CD4-positive, alpha-beta T cell treated with Interleukin-4 for 4 hours (primary cell): ENCODE data around the gene ZFHX2.
"Not testable (repeated sequence)": the region's sequence is repeated elsewhere in the genome, so short reads cannot be mapped to it uniquely, and the experiment has no call there.

Experiments used
- DNase-seq: peaks from one replicate; pipeline ENCODE4 v3.0.0-alpha.2; 2020

The ZFHX2 gene

DNA sequence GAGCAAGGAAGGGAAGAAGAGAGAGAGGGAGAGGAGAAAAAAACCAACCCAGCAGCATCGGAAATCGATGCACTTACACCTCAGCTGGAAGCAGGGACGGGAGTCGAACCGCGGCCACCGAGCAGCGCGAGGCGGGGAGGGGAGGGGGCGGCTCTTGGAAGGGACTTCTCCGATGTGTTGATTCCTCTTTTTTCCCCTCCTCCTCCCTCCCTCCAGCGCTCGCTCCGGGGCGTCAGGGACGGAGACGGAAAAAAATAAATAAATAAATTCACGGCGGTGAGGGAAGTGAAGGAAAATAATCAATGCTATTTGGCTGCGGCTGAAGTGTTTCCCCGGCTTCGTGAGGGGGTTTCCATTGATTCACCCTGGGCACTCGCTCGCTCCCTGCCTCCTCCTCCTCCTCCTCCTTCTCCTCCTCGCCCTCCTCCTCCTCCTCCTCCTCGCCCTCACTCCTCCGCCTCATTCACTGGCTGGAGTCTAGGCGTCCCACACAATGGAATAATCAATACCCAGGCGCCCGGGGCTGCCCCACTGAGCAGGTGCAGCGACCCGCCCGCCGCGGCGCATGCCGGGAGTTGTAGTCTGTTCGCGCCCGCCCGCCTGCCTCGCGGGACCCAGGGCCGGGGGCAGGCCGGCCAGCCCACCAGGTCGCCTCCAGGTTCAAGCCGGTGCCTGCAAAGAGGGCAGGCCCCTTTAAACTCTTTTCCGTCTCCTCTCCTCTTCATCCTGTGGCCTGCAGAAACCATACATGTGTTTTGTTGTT lies at the start of gene ZFHX2:
Gene ZFHX2, minus strand, starts transcription at position 500 of the 763 bp plus-strand sequence. CDS start 16,440 bp downstream, outside the sequence.
- DNase-seq, result peak; percentile 80

DNA sequence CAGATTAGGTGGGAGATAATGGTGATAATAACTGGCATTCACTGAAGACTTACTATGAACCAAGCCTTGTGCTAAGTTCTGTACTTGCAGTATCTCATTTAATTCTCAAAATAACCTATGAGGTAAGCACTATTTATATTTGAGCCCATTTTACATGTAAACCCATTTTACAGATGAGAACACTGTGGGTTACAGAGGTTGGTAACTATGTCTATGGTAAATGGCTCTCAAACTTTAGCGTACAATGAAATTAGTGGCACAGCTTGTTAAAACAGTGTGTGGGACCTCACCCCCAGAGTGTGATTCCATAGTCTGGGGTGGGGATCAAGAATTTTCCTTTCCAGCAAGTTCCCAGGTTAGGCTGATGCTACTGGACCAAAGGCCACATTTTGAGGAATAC lies 49.2 kb upstream of the ZFHX2 start:
- DNase-seq, result no peak

DNA sequence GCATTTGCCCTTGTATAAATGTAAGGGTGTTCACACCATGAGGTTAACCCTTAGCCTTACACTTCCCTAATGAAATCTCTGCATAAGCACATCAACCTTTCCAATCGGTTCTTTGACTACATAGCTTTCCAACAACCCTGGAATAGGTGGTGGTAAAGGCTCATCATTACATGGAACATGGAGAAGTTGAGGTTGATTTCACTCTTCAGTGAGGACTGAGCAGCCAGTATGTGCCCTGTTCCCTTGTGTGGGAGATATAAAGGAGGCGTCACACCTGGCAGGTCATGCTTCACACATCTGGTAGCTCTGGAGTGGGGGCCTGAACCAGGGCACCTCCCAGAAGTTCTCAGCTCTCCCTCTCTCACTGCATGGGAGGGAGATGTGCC lies 48.8 kb upstream of the ZFHX2 start:
- no peak for DNase-seq

DNA sequence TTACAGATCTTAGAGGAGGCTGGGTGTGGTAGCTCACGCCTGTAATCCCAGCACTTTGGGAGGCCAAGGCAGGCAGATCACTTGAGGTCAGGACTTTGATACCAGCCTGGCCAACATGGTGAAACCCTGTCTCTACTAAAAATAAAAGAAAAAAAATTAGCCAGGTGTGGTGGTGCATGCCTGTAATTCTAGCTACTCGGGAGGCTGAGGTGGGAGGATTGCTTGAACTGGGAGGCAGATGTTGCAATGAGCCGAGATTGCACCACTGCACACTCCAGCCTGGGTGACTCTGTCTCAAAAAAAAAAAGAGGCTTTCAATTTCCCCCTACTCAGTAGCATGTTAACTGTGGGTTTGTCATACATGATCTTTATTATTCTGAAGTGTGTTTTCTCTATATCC lies 42.6 kb upstream of the ZFHX2 start:
- DNase-seq, result not testable (repeated sequence)

GRCh38 chr14:23590198-23590597 lies 38.6 kb upstream of the ZFHX2 start:
- DNase-seq, result no peak

GRCh38 chr14:23589606-23590005 lies 38.0 kb upstream of the ZFHX2 start:
- DNase-seq, result no peak

- peak; percentile 74 for DNase-seq
These were observed 37.5 kb upstream of the ZFHX2 start for GRCh38 chr14:23588884-23589598.

DNA sequence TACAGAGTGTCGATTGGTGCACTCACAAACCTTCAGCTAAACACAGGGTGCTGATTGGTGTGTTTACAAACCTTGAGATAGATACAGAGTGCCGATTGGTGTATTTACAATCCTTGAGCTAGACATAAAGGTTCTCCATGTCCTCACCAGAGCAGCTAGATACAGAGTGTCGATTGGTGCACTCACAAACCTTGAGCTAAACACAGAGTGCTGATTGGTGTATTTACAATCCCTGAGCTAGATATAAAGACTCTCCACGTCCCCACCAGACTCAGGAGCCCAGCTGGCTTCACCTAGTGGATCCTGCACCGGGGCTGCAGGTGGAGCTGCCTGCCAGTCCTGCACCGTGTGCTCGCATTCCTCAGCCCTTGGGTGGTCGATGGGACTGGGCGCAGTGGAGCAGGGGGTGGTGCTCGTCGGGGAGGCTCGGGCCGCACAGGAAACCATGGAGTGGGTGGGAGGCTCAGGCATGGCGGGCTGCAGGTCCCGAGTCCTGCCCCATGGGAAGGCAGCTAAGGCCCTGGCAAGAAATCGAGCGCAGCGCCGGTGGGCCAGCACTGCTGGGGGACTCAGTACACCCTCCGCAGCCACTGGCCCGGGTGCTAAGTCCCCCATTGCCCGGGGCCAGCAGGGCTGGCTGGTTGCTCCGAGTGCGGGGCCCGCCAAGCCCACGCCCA lies 33.1 kb upstream of the ZFHX2 start:
- not testable (repeated sequence) for DNase-seq

DNA sequence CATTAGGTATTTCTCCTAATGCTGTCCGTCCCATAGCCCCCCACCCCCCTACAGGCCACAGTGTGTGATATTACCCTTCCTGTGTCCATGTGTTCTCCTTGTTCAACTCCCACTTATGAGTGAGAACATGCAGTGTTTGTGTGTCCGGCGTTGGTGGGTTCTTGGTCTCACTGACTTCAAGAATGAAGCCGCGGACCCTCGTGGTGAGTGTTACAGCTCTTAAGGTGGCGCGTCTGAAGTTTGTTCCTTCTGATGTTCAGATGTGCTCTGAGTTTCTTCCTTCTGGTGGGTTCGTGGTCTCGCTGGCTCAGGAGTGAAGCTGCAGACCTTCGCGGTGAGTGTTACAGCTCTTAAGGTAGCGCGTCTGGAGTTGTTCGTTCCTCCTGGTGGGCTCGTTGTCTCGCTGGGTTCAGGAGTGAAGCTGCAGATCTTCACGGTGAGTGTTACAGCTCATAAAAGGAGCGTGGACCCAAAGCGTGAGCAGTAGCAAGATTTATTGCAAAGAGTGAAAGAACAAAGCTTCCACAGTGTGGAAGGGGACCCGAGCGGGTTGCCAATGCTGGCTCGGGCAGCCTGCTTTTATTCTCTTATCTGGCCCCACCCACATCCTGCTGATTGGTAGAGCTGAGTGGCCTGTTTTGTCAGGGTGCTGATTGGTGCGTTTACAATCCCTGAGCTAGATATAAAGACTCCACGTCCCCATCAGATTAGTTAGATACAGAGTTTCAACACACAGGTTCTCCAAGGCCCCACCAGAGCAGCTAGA lies 32.4 kb upstream of the ZFHX2 start:
- DNase-seq, result not testable (repeated sequence)

- no peak for DNase-seq
These were observed 31.6 kb upstream of the ZFHX2 start for GRCh38 chr14:23582906-23583760.

DNA sequence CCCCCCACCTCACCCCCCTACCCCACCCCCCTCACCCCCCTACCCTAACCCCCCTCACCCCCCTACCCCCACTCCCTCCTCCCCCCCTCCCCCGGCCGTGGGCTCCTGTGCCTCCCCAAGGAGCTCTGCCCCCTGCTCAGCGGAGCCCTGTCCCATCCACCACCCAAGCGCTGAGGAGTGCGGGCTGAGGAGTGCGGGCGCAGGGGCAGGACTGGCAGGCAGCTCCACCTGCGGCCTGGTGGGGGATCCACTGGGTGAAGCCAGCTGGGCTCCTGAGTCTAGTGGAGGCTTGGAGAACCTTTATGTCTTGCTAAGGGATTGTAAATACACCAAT lies 29.4 kb upstream of the ZFHX2 start:
- DNase-seq, result no peak

- DNase-seq, result no peak
These were observed 28.8 kb upstream of the ZFHX2 start for GRCh38 chr14:23580152-23580926.

- DNase-seq, result no peak
These were observed 28.2 kb upstream of the ZFHX2 start for GRCh38 chr14:23579739-23580138.

DNA sequence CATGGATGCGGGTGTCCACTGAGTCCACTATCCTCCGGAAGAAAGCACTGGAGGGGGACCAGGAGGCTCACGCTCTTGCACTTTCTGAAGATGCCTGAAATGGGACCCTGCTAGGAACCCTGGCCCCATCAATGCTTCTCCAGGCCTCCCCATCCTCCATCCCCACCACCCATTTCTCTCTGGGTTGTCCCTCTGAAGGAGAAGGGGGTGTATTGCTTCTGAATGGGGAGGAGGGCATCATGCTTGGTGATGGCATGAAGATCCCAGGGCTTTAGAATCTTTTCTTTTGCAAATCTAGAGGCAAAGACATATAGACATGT lies 27.7 kb upstream of the ZFHX2 start:
- no peak for DNase-seq

DNA sequence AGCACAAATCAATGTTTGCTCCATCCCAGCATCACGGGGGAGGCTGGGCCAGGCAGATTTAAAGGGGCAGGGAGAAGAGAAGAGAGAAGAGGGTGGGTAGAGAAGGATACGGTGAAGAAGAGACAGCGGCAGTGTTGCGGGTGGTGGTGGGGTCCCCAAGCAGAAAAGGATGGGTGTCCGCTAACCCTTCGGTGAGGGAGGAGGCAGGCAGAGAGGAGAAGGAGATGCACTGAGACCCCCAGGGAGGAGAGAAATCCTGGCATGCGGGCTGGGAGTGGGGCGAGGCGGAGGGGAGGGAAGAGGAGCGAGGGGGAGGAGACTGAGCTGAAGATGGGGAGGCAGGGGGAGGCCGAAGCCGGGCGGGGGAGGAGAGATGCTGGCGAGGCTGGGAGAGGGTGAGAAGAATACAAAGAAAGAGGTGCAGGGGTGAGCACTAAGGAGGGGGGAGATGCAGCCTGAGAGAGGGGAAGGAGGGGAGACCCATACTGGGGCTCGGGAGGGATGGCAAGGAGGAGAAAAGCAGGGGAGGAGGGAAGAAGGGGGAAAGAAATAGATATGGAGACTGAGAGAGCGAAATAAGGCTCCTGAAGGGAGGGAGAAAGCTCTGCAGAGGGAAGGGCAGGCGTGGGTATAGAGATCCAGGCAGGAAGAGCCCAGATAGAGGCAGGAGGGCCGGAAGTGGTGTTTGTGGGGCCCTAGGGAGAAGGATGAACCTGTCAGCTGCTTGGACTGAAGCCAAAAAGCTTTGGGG lies 27.2 kb upstream of the ZFHX2 start, which contains the start of gene JPH4:
Gene JPH4, minus strand, starts transcription at position 231 of the 751 bp plus-strand sequence. CDS start 1,337 bp downstream, outside the sequence.
- DNase-seq, result no peak

DNA sequence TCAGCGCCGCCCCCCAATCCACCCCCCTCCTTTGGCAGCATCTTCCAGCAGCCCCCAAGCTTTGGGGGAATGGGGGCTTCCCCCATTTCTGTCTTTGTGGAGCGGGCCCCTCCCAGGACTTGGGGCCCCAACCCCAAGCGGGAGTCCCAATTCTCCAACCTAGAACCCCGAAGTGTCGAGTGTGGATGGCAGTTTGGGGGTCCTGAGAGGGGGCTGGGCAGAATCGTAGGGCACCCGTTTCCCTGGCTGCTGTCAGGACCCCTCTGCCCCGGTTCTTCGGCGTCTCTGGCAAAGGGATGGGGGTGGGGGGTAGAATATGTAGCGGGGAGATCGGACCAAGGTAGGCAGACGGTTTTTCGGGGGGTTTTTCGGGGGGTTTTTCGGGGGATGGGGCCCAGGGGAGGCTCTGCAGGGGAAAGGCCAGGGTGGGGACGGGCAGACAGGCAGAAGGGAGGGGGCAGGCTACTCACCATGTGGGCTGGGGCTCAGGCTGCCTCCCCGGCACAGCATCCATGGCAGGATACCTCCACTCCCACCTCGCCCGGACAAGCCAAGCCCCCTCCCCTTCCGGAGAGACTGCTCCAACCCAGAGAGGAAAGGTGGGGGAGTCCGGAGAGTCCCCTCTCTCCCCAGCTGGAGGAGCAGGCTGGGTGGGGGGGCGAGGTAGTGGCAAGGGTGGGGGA lies 26.3 kb upstream of the ZFHX2 start:
- no peak for DNase-seq

- no peak for DNase-seq
These were observed 25.6 kb upstream of the ZFHX2 start for GRCh38 chr14:23577004-23577681.

DNA sequence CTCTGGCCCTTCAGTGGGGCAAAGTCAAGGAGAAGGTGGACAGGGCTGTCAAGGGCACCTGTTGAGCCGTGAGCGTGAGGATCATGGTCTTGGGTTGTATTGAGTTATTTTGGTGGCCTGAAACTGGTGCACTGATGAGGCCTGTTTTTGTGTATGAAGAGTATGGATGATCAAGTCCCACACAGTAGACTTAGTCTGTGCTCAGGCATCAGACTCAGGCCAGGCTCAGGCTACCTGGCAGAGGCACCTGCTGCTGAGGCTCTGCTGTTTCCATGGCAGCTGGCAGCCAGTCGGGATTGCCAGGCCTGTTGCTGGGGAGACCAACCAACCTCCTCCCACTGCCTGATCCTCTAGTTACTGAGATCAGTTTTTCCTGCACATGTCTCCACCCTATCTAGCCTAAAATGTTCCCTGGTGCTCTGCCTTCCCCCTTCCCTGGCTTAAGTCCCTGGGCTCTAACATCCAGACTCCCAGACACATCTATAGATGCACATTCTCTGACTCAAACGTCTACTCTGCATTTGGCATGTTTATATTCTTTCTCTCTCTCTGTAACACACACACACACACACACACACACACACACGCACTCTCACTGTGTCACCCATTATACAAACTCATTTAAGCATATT lies 21.9 kb upstream of the ZFHX2 start:
- DNase-seq, result no peak

GRCh38 chr14:23572836-23573235 lies 21.3 kb upstream of the ZFHX2 start:
- no peak for DNase-seq
